GM23338 (cell line): ENCODE data around the gene CCDC68. TPM values are rescaled to one million over a fixed set of nuclear protein-coding genes. Genes with fewer than 3 reads are reported as not detected.

Experiments used
- ATAC-seq: fragments of 200-7000 bp; cut with Tn5 transposase; 3 replicates; pipeline ENCODE4 v1.9.1; 2020
- DNase-seq: peaks from one replicate; pipeline ENCODE4 v3.0.0-alpha.2; 2015; ENCODE audit warnings: low spot score
- H2AFZ ChIP-seq: fragments of 200-600 bp; sonication (generic); 2 replicates; pipeline ENCODE4 v1.8.0; 2016; ENCODE audit warnings: antibody characterized with exemption, mild to moderate bottlenecking, moderate library complexity
- H3F3A ChIP-seq: fragments of 200-600 bp; sonication (generic); replicated peaks from 2 replicates; pipeline ENCODE4 v1.8.0; 2017; ENCODE audit warnings: antibody characterized with exemption, mixed run types, low read depth
- H3K27ac ChIP-seq: fragments of 200-600 bp; sonication (generic); 2 replicates; pipeline ENCODE4 v1.6.1; 2016; ENCODE audit warnings: low read depth
- H3K27me3 ChIP-seq: fragments of 200-600 bp; sonication (generic); 2 replicates; pipeline ENCODE4 v1.8.0; 2016; ENCODE audit warnings: mild to moderate bottlenecking, mixed run types, moderate library complexity; ENCODE audit not compliant: insufficient read depth
- H3K36me3 ChIP-seq: fragments of 200-600 bp; sonication (generic); 2 replicates; pipeline ENCODE4 v1.8.0; 2016; ENCODE audit warnings: mild to moderate bottlenecking; ENCODE audit not compliant: insufficient read depth
- H3K4me1 ChIP-seq: fragments of 200-600 bp; sonication (generic); 2 replicates; pipeline ENCODE4 v1.8.0; 2016; ENCODE audit warnings: mild to moderate bottlenecking, moderate library complexity; ENCODE audit not compliant: insufficient read depth
- H3K4me2 ChIP-seq: fragments of 200-600 bp; sonication (generic); 2 replicates; pipeline ENCODE4 v1.7.1; 2017; ENCODE audit warnings: mixed run types
- H3K4me3 ChIP-seq: fragments of 200-600 bp; sonication (generic); 2 replicates; pipeline ENCODE4 v1.6.1; 2016; ENCODE audit warnings: mixed run types
- H3K79me2 ChIP-seq: fragments of 200-600 bp; sonication (generic); replicated peaks from 2 replicates; pipeline ENCODE4 v1.8.0; 2017; ENCODE audit warnings: mild to moderate bottlenecking; ENCODE audit not compliant: insufficient read depth
- H3K9me2 ChIP-seq: fragments of 200-600 bp; sonication (generic); 2 replicates; pipeline ENCODE4 v1.8.0; 2017; ENCODE audit not compliant: insufficient read depth
- H4K20me1 ChIP-seq: fragments of 200-600 bp; sonication (generic); replicated peaks from 2 replicates; pipeline ENCODE4 v1.8.0; 2017; ENCODE audit warnings: mild to moderate bottlenecking; ENCODE audit not compliant: insufficient read depth
- H3K27ac Mint-ChIP-seq: 2 replicates; pipeline ENCODE4 v1.8.0; 2020; ENCODE audit warnings: inconsistent platforms, mild to moderate bottlenecking, moderate library complexity, mixed read lengths
- H3K27me3 Mint-ChIP-seq: 3 replicates; pipeline ENCODE4 v1.8.0; 2022; ENCODE audit warnings: low read depth, mild to moderate bottlenecking, moderate library complexity, mixed read lengths, inconsistent platforms; ENCODE audit not compliant: insufficient read depth, poor library complexity
- H3K36me3 Mint-ChIP-seq: 3 replicates; pipeline ENCODE4 v1.8.0; 2021; ENCODE audit warnings: low read depth, mild to moderate bottlenecking, inconsistent platforms, moderate library complexity, mixed read lengths
- H3K4me1 Mint-ChIP-seq: 3 replicates; pipeline ENCODE4 v1.8.0; 2020; ENCODE audit warnings: mild to moderate bottlenecking, inconsistent platforms, mixed read lengths
- H3K4me3 Mint-ChIP-seq: 3 replicates; pipeline ENCODE4 v1.8.0; 2021; ENCODE audit warnings: moderate library complexity, mild to moderate bottlenecking, inconsistent platforms, mixed read lengths
- H3K9me3 Mint-ChIP-seq: 3 replicates; pipeline ENCODE4 v1.8.0; 2020; ENCODE audit warnings: moderate library complexity, mild to moderate bottlenecking, inconsistent platforms, mixed read lengths
- CREB1 ChIP-seq: fragments of 250-450 bp; sonication (Bioruptor Pico); IDR thresholded peaks from 2 replicates; pipeline ENCODE4 v1.5.0; 2020; ENCODE audit warnings: low read depth, mild to moderate bottlenecking, moderate library complexity
- CTCF ChIP-seq, 2 experiments: fragments of 200-600 bp in 1 of 2; sonication (generic) in 1 of 2; conservative IDR thresholded peaks; 2 replicates each; pipeline versions ENCODE4 v1.5.1 to v1.6.1; 2016 to 2017; ENCODE audit warnings: antibody characterized with exemption in 2 of 2, low read depth in 2 of 2, mild to moderate bottlenecking in 2 of 2, moderate library complexity in 1 of 2
- EZH2 ChIP-seq: fragments of 200-600 bp; sonication (generic); IDR thresholded peaks from one replicate; pipeline ENCODE4 v1.8.0; 2017; ENCODE audit warnings: antibody characterized with exemption, mild to moderate bottlenecking, low read depth; ENCODE audit not compliant: unreplicated experiment
- EZH2phosphoT487 ChIP-seq: fragments of 200-600 bp; sonication (generic); IDR thresholded peaks from one replicate; pipeline ENCODE4 v1.8.1; 2018; ENCODE audit warnings: antibody characterized with exemption; ENCODE audit not compliant: unreplicated experiment
- NANOG ChIP-seq: IDR thresholded peaks from 2 replicates; pipeline ENCODE4 v1.6.1; 2016; ENCODE audit warnings: antibody characterized with exemption, borderline replicate concordance
- POLR2AphosphoS5 ChIP-seq: IDR thresholded peaks from 2 replicates; pipeline ENCODE4 v1.6.1; 2016; ENCODE audit warnings: antibody characterized with exemption, low read depth
- REST ChIP-seq: IDR thresholded peaks from one replicate; pipeline ENCODE4 v1.6.1; 2018; ENCODE audit warnings: antibody characterized with exemption; ENCODE audit not compliant: unreplicated experiment
- STAT1 ChIP-seq: IDR thresholded peaks from one replicate; pipeline ENCODE4 v1.6.1; 2016; ENCODE audit warnings: antibody characterized with exemption; ENCODE audit not compliant: unreplicated experiment
- ZNF114 ChIP-seq: fragments of 250-450 bp; sonication (Bioruptor Pico); IDR thresholded peaks from 2 replicates; pipeline ENCODE4 v1.5.0; 2020; ENCODE audit warnings: mild to moderate bottlenecking, moderate library complexity
- ZNF331 ChIP-seq: fragments of 250-450 bp; sonication (Bioruptor Pico); IDR thresholded peaks from 2 replicates; pipeline ENCODE4 v1.5.0; 2020; ENCODE audit warnings: low read depth, mild to moderate bottlenecking, moderate library complexity
- ZNF462 ChIP-seq: fragments of 250-450 bp; sonication (Bioruptor Pico); IDR thresholded peaks from 2 replicates; pipeline ENCODE4 v1.5.0; 2020; ENCODE audit warnings: mild to moderate bottlenecking, moderate library complexity
- polyA plus RNA-seq: library from polyadenylated mRNA; unstranded; fragments of >200 nt; fragmentation: Nextera tagmentation; extraction: Ambion mirVana; gene quantifications from 2 replicates; pipeline ENCODE4 v1.2.1, GENCODE V29; 2016
- total RNA-seq: library from RNA; depleted of rRNA; stranded (reverse); fragments of >200 nt; shearing (Covaris generic); gene quantifications from 2 replicates; pipeline ENCODE4 v1.2.3, GENCODE V29; 2014

CCDC68 gene
- total and polyA plus RNA-seq, 2 experiments from 2014 or later: 1.6 to 3.7 TPM

GRCh38 chr18:54981076-54981475 lies 21.8 kb upstream of the CCDC68 start (continued):
- no peak for TF ChIP-seq CTCF (conservative IDR thresholded peaks at IDR 0.05; ENCODE audit: low read depth in 2 of 2)
- TF ChIP-seq CREB1 (CRISPR knock-in tag): no peak
- TF ChIP-seq EZH2: no peak
- TF ChIP-seq EZH2phosphoT487: no peak
- TF ChIP-seq REST: no peak
- no peak for TF ChIP-seq STAT1
- TF ChIP-seq ZNF331 (CRISPR knock-in tag): no peak
- no peak for TF ChIP-seq POLR2AphosphoS5
- no peak for TF ChIP-seq NANOG

DNA sequence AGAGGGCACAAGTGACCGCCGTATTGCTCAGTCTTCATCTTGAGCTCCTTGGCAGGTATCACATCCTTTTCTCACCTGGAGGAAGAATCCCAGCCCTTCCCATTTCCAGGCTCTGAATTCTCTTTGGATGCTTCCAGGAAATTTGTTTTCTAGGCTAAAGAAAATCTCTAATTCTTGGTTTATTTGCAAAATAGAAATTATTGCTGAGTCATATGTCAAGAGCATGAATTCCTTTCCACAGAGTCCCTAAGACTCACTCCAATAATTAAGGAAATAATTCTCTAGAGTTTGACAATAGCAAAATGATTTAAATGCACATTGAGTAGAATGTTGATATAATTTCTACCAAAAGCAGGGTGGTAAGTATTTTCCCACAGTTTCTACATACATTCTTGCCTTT lies 16.3 kb upstream of the CCDC68 start:
- Histone ChIP-seq H3K4me2 (no peak overlapping the region), H3K27me3 (no peaks in the 10 kb centered on the region), H3F3A (no peaks in the 10 kb centered on the region), H3K36me3 (no peaks in the 10 kb centered on the region), H3K79me2 (no peaks in the 10 kb centered on the region), H3K9me2 (peaks cover 9% of the 10 kb centered on the region; the same call in 1 of the 2 replicates), H4K20me1 (no peaks in the 10 kb centered on the region), H3K27ac (no peak overlapping the region), H2AFZ (no peak overlapping the region; the same call in 1 of the 2 replicates), H3K4me3 (no peak overlapping the region), H3K4me1 (no peaks in the 10 kb centered on the region)
- Mint-ChIP-seq H3K4me1 (no peaks in the 10 kb centered on the region), H3K27me3 (no peaks in the 10 kb centered on the region), H3K9me3 (no peaks in the 10 kb centered on the region; the same call in 2 of the 3 replicates), H3K4me3 (no peak overlapping the region), H3K27ac (no peak overlapping the region), H3K36me3 (no peaks in the 10 kb centered on the region)
- ATAC-seq (no peak), DNase-seq (no peak)
- no peak for TF ChIP-seq ZNF114 (CRISPR knock-in tag)
- no peak for TF ChIP-seq ZNF462
- TF ChIP-seq STAT1: no peak
- TF ChIP-seq EZH2phosphoT487: no peak
- TF ChIP-seq CTCF (conservative IDR thresholded peaks at IDR 0.05; ENCODE audit: low read depth in 2 of 2): no peak
- no peak for TF ChIP-seq NANOG
